SIG-M5 treated with dmso at 0.1 percent for 504 hours (cell line): ENCODE data around the gene PRR19.

ENCODE experiments used
- DNase-seq: peaks from one replicate; lab custom pipeline; 2025; ENCODE audit not compliant: unreplicated experiment; lab: John Stamatoyannopoulos, UW

Gene PRR19

DNA sequence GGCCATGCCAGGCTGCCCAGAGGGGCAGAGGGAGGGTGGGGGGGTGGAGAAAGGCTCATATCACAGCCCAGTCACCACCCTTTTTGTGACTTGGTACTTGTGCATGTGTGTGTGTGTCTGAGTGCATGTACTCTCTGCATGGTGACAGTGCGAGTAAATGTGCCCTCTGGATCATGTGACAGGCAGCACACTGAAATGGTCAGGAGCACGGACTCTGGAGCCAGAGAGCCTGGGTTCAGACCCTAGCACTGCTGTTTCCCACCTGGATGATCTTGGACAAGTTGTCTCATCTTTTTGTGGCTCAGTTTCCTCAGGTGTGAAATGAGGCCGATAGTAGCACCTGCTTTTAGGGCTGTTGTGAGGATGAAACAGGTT lies 30.9 kb upstream of the PRR19 start:
- no peak for DNase-seq

GRCh38 chr19:42271861-42272534 lies 29.9 kb upstream of the PRR19 start:
- DNase-seq: no peak

- DNase-seq: no peak
These were observed 29.4 kb upstream of the PRR19 start for GRCh38 chr19:42272535-42272897.

DNA sequence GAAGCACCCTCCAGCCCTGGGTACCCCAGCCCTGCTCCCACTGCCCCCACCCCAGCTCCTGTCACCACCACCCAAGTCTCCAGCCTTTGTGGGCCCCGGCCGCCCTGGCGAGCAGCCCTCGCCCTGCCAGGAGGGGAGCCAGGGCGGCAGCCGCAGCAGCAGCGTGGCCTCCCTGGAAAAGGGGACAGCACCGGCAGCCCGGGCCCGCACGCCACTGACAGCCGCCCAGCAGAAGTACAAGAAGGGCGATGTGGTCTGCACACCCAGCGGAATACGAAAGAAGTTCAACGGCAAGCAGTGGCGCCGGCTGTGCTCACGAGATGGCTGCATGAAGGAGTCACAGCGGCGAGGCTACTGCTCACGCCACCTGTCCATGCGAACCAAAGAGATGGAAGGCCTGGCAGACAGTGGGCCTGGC lies 28.9 kb upstream of the PRR19 start:
- DNase-seq: no peak

- no peak for DNase-seq
These were observed 28.4 kb upstream of the PRR19 start for GRCh38 chr19:42273407-42274064.

- no peak for DNase-seq
These were observed 27.8 kb upstream of the PRR19 start for GRCh38 chr19:42274065-42274682.

DNA sequence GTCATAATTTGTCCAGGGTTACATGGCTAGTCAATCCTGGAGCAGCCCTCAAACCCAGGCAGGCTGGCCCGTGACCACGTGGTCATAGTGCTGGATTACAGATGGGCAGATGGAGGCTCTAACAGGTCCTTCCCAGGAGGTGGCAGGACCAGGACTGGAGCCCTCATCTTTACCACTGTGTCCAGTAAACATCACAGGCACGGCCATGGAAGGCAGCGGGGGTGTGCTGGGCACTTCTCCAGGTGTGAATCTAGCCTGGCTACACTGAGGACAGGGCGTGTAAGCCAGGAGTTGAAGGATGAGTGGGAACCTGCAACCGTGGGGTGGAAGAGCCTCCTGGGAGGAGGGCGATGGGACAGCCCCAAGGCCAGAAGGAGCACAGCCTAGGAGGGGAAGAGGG lies 26.8 kb upstream of the PRR19 start:
- DNase-seq: no peak

GRCh38 chr19:42275517-42275916 lies 26.4 kb upstream of the PRR19 start:
- no peak for DNase-seq

- no peak for DNase-seq
These were observed 25.6 kb upstream of the PRR19 start for GRCh38 chr19:42276284-42276683.

DNA sequence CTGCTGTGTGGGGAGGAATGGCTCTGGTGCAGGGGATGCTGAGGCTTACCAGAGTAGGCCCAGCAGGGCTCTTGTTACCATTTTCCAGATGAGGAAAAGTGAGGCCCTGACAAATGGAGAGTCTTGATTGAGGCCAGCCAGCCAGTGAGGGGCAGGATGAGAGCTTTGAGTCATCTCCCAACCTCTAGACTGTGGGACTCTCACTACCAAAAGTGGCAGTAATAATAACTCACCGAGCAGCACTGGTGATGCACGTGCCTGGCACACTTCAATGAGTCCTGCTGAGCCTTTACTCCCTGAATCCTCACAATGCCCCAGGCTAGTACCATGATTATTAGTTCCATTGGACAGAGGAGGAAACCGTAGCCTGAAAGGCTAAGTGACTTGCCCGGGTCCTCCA lies 25.1 kb upstream of the PRR19 start:
- DNase-seq: no peak

DNA sequence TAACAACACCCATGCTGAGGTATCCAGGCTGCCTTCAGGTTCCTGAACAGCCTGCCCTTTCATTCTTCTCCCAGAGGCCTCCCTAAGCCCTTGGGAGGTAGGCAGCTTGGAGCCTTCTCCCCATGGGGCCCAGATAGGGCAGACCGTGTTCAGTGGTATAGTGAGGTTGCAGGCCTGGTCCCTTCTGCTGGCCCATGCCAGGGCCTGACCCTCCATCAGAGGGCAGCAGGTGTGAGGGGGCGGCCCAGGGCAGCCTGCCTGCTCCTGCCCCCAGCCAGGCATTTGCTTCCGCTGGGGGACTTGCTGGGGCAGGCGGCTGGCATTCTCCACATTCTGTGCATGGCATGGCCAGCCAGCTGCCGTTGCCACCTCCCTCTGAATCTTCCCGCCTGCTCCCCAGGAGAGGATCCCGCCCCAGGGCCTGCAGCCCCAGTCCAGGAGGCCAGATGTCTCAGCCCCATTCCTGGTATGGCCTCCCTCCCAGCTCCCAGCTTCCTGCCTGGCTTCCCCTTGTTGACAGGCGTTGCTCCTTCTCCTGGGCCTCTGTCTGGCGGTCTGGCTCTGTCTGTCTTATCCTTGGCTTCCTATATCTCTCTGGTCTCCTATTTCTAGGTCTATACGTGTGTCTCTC lies 24.0 kb upstream of the PRR19 start:
- DNase-seq: no peak

DNA sequence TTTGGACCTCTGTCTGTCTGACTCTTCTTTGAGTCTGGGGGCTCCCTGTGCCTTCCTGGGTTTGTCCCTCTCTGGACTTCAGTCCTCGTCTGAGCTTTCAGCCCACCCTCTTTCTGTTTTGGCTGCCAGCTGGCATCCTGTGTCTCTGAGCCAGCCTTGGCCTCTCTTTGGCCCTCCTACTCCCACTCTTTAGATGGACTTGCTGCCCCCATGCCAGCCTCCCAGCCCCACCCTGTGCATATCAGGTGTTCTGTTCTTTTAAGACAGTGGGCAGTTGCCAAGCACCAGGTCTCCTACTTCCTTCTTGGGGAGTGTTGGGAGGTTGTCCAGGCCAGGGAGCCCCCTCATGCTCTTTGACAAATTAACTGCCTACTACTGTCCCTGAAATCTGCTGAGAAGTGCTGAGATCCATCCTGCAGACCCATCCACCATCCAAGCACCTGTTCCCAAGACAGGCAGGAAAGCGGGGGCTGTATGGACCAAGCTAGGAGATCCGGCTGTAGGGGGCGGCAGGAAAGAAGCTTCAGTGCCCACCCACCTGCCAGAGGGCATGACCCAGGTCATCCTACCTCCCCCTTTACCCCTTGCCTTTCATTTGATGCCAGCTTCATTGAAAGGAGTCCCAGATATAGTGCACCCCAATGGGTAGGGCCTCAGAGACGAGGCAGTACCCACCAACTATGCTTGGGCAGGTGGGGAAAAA lies 23.3 kb upstream of the PRR19 start:
- DNase-seq: no peak

GRCh38 chr19:42279155-42279901 lies 22.6 kb upstream of the PRR19 start:
- peak; percentile 25 for DNase-seq

DNA sequence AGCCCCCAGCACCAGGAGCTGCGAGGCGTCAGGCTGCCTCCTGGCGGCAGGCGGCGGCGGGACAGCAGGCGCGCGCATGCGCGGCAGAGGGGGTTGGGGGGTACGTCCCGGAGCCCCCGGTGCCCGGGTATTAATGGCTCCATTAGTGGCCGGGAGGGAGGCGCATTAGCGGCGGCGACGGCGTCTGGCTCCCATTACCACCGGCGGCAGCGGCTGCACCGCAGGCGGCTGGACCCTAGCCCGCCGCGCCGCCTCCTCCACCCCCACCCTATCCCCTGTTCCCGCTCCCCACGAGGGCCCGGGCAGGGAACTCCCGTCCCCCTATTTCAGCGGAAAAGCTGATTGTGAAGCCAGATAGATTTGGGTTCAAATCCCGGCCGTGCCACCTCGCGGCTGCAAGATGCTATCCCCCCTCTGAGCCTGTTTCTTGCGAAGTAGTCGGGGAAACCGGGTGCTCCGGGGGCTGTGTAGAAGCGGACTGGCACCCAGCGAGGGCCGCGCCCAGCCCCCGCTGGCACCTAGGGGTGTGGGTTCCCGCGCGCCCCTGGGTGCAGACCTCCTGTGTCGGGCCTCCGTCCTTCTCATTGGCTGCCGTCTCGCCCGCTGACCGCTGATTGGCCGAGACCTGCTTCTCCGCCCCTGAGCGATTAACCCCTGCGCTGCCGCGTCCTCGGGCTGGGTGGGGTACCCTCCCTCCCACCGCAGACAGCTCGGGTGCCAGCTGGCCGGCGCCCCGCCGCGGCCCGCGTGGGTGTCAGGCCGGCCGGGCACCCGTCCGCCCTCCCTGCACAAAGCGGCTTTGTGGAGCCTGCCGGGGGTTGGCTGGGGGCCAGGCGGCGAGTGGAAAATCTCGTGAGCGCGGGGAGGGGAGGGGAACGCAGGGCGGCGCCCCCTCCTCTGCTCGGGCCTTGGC lies 21.8 kb upstream of the PRR19 start:
- DNase-seq: peak; percentile 86

GRCh38 chr19:42280815-42281145 lies 21.2 kb upstream of the PRR19 start:
- DNase-seq: no peak

DNA sequence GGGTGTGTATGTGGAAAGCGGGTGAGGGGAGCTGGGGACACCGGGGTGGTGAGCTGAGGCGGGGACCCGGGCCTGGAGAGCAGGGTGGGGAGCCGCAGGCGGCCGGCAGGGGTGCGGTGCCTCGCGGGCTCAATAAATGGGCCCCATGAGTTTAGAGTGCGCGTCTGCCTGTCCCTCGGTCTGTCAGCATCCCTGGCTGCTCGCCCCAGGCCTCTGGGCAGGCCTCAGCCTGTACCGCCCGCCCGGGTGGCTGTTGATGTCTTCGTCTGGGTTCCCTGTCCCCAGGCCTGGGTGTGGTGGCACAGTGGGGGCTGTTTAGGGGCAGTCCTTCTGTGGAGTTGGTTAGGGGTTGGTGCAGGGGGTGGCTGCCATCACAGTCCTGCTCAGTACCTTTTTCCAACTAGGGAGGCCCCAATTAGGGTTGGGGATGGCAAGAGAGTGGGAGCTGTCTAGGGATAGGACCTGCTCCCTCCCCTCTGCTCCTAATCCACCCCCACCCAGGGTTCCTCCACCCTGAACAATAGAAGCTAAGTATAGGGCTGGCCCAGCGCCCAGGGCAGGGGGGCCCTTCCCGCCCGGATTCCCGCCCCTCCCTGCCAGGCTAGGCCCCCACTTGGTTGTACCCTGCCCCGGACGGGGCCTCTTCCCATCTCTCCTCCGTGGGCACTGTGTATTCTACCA lies 20.6 kb upstream of the PRR19 start:
- DNase-seq: peak; percentile 27

DNA sequence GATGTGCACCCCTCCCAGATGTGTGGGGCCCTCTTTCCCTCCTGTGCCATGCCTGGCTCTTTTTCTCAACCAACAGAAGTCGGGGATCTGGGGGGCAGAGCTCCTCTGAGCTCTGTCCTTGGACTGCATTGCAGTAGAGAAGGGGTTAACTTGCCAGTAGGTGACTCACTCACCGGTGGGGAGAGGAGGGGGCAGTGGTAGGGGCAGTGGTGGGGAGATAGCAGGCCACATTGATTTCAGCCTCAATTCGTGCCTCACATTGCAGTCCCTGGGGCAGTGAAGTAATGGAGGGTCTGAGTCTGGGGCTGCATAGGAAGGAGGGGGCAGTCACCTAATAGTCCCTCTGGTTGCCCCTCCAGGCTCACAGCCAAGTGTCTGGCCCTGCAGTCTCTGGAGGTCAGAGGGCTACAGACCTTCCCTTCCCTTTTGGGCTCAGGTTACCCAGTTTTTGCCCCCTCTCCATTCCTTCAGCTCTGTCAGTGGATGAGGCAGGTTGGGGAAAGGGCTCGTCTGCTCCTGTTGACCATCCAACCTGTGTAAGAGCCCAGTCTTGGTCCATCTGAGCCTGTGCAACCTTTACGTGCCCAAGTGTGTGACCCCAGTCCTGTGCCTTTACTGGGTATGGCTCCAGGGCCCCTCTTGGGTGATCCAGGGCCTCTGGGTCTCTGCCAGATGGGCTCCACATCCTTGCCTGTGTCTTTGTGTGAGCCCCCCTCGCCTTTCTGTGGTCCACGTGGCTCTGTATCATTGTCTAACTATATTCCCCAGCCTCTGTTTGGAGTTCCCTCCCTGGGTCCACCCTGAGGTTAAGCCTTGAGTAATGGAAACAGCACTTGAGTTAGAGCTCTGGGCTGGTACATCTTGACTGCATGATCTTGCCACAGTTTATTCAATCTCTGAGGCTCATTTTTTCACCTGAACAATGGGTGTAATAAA lies 19.8 kb upstream of the PRR19 start:
- DNase-seq: no peak

GRCh38 chr19:42282819-42283187 lies 19.1 kb upstream of the PRR19 start:
- no peak for DNase-seq
